Activated T-cell treated with anti-CD3 and anti-CD28 coated beads for 1 hour (primary cell): ENCODE data around the gene MYO15A.
A peak's percentile ranks its signal among the peaks of the same experiment; 100 is the strongest.
"Not testable (repeated sequence)": the region's sequence is repeated elsewhere in the genome, so short reads cannot be mapped to it uniquely, and the experiment has no call there.

Experiments
- DNase-seq: peaks from one replicate; pipeline ENCODE4 v3.0.0-alpha.2; 2020; ENCODE audit warnings: low read depth

Gene MYO15A

DNA sequence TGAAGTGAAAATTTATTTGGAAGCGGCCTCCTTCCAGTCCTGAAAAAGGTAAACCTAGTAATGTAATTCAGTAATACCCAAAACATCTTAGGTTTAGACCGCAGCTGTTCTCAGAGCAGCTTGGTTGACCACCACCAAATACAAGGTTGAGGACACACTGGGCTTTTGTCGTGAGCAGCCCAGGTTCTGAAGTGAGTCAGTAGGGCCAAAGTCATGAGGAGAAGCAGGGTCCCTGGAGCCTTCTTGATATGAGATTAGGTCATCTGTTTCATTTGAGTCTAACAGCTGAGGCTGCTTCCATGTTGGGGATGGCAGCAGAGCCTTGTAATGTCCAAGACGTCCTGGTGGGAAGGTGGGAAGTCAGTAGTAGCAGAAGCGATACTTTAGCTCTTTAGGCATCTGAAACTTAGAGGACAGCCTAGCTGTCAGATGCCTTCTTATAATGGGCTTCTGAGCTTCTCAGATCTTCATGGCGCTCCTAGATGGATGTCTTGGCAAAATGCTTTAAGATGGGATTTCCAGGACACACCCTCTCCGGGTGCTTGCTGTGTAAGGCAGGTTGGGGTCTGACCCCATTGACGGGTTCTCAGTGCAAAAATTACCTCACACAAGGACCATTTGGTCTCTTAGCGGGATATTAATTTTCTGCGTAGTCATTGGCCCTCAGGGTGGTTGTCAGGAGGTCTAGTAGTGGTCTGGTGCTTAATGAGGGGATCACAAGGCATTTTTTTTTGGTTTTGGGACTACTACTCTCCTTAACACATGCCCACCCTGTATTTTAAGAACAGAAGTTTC is 77.5 kb downstream of the MYO15A start:
- no peak for DNase-seq

DNA sequence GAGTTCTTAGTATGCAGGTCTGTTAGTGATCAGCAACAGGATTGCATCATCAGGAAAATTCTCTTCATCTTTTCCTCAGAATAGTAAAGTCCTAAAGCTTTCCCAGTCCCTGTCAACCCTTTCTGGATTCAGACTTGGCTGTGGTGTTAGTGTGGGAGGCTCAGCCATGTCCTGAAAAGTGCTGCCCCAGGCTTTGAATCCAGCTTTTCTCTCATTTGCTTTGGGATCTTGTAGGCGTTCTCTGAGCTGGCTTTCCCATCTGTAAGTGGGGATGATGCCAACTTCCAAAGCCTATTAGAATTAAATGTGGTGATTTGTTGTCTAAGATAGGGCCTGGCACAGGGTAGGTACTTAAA is 78.0 kb downstream of the MYO15A start:
- no peak for DNase-seq

DNA sequence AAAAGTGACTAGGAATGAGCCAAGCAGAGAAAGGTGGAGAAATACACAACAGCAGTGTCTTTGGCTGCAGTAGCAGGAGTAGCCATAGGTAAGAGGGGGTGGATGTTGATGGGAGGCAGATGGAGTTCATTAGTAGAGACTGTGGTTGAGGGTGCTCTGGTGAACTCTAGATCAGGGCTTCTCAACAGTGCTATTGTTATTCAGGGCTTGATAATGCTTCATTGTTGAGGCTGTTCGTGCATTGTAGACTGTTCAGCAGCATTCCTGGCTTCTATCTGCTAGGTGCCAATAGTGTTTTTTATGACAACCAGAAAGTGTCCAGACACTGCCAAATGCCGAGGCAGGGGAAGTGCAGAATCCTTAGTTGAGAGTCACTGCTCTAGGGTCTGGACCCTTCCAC is 78.7 kb downstream of the MYO15A start:
- DNase-seq: no peak

DNA sequence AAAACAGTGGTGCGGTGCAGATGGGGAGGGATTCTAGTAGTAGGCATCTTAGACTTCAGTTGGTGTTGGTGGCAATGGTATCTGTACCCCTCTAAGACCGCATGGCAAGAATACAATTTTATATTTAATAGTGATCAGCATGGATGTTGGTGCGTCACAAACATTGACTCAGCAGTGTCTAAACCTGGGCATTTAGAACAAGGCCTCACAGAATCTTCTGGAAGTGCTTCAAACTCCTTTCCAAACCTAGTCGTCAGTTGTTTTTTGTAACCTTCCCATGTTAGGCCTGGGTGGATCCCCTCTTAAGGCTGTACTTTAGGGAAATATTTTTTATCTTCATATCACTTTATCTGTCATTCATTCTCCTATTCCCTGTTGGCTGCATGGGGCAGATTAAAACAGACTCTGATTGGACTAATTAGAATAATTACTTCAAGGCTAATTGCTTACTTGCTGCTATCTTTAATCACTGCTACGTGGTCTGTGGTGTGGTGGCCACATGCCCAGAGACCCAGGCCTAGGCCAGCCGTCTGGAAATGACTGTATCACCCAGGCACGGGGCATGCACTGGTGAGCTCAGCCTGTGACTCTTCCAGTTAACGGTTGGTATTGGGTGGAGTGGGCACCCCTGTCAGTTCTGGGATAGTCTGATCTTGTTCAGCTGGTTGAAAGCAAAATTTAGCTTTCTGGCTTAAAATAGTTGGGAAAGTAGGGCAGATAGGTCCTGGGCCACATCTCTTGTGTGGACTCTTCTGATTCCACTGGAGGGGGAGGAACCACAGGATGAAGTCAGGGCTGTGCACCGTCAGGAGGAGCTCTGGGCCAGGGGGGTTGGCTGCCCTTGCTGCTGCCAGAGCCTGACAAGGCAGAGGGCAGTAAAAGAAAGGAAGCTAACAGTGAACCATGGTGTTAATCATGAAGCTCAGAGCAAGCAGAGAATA is 79.5 kb downstream of the MYO15A start:
- no peak for DNase-seq

DNA sequence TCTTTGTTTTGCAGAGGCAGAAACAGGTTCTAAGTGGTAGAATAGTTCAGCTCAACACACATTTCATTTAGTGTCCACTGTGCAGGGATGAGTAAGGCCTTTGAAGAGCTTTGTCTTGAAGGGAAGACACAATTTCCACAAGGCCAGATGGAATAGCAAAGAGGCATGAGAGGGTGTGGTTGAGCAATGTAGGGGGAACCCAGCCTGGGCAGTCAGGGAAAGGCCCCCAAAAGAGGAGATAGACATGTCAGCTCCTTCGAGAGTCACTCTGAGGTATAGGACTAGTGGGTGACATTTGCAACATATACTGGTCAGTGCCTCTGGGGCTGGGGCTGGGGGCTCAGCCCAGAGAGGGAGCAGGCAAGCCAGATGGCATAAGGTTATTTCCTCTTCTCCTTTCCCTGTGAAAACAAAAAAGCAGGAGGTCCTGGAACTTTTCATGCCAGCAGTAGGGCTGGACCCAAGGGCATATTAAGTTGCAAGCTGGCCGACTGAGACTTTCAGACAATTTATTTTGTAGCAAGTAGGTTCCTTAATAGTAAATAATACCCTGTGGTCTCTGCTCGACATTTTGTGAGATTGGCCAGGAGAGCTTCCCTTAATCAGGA is 82.2 kb downstream of the MYO15A start:
- no peak for DNase-seq

DNA sequence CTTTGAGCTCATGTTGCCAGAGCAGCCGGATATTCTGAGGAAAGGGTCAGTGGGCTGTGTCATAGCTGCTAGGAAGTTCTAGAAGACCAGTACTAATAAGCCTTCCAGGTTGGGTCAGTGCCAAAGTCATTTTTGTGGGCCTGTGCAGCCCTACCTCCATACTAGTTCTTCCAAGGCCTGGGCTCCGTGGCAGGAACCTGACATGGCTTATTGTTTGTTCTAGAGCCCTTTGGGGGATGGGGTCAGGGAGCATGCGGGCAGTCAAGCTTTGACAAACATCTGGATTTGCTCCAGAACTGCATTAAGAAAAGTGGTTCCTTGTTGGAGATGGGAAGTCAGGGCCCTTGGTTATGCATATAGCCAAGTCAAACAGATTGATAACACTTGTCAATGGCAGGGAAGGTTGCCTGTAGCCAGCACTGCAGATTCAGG is 82.7 kb downstream of the MYO15A start:
- DNase-seq: no peak

DNA sequence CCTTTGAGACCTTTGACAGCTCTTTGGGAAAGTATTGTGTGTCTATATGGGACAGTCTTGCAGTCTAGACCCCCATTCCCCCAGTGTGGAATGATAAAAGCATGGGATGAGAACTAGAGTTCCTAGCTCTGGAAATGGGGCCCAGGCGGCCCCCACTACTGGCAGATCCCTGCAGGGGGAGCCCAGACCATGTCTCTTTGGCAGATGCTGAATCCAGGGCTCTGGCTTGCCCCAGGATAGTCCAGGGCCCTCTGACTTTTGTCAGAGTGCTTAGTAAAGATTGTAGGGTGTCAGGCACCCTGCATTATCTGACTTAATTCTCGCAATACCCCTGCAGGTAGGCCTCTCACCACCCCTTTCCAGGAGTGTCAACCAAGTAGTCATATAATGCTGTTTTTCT is 83.4 kb downstream of the MYO15A start:
- DNase-seq: no peak

DNA sequence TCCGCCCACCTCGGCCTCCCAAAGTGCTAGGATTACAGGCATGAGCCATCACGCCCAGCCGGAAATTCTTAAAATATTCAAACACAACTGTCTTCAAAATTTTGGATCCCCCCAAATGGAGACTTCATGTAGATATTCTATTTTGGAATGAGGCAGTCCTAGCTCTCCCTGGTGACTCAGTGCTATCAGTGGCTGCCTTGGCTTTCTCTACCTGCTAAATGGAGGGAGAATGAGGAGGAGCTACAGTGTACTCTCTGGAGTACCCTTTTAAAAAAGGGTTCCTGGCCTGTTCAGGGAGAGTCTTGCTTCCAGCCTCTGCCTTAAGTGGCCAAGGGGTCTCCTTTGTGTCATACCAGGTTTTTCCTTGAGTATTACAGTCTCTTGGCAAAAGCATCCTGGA is 85.8 kb downstream of the MYO15A start:
- DNase-seq: no peak

DNA sequence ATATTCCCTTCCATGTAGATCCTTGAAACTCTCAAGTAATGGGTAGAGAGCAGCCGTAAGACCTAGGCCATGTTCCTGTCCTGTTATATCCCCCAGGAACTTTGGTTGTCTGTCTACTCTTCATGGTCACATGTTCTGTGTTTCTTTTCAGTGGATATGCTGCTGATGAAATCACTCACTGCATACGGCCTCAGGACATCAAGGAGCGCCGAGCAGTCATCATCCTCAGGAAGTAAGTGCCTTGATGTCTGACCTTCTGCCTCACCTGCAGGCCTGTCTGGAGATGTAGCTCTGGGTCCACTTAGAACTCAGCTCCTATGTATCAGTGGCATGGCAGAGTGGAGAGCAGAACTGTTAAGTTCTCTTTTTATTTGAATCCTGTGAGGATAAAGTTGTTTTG is 86.2 kb downstream of the MYO15A start:
- DNase-seq: no peak

DNA sequence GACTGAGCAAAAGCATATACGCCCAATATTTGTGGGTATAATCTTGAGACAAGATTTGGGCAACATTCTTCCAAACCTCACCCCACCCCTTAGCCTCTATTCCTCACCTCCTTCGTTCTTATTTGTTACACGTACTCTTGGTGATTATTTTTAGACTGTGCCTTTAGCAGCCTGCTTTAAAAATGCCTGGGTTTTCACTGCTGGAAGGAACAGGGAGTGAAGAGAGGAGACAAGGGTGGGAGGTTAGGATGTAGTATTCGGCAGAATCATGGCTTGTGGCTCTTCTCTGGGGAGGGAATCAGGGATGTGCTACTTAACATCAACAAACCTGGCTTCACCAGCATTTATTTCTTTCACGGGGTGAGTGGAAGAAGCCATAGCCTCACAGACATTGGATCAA is 86.7 kb downstream of the MYO15A start:
- no peak for DNase-seq

DNA sequence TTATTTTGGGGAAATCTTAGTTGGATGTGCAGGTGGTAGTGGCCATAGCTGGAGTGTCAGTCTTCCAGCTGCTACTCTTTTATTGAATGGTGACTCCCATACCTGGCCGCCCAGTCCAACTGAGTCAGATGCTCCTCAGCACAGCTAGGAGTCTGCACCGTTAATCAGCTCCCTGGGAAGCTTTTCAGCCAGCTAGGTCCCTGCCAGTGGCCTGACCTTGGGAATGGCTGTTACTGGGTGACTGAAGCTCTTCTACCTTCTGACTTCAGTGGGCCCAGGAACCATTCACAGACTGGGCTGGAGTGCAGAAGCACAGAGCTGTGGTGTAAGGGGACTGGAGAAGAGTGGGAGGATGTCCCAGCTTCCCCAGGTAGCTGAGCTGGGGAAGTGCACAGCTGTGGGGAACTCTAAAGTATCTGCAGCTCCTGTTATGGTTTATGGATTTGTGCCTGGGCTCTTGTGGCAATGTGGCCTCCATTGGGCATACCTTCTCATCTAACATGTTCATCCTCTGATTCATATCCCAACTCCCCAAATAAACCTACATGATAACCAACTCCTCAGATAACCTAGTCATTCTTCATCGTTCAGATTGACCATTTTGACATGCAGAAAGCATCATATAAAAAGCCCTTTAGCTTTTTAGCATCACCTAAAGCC is 89.1 kb downstream of the MYO15A start:
- DNase-seq: no peak

DNA sequence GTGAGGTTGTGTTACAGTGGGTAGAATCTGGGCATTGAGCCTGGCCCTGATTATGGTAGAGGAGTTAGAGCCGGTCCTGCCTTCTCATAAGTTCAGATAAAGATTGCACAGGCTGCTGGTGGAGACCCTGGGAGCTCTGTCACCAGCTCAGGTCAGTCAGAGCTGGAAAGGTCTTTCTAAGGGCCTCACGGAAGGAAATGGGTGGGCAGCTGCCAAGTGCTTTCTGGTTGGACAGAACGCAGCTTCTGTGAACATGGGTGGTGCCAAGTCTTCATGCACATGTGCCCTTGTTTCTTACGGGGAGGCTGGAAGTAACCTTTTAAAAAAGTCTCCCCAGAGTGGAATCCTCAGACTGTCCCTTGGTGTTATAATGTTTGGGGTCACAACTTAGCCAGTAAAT is 90.0 kb downstream of the MYO15A start:
- no peak for DNase-seq

DNA sequence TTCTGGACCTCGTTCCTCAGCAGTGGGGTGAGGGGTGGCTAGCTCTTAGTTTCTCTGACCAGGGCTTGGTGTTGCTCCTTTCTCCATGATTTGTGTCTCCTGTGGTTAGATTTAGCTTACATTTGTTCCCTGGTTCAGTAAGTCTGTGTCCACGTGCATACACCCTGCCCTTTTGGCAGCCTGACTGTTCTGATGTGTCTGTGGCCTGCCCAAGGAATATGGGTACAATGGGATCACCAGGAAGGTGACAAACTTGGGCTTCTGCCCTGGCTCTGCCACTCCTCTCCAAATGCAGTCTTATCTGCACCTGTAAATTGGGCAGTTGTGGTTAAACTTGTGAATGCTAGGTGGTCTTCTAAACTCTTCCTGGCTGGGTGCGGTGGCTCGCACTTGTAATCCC is 92.6 kb downstream of the MYO15A start:
- DNase-seq: no peak

DNA sequence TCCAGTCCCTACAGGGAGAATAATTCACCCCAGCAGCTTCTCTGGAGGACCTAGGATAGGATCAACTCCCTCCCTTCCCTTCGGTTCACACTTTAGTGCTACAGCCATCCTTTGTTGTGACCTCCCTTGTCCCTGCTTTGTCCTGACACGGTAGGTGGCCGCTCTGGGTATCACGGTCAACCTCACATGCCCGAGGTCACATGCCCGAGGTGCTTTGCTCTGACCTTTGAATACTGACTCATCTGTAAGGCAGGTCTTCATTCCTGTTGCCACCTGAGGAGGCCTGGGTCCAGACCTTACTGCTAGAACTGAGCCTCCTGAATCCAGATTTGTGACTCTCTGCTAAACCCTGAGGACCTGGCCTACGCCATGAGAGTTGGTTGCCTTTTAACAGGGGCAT is 94.8 kb downstream of the MYO15A start:
- DNase-seq: no peak

DNA sequence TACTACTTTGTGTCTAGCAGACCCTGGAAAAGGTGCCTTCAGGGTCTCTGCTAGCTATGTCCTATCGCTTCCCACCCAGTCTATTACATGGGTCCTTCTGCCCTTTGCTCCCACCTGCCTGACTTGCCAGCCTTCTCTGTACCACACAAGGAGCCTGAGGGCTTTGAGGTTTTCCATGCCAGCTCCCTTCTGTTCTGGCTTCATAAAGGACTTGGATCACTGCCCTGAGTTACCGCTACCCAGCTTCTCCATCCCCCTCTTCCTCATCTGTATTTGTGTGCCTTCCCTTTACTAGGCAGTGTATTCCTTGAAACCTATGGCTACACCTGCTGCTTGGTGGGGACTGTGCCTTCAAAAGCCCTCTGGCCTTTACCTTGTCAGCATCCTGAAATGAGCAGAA is 97.3 kb downstream of the MYO15A start:
- DNase-seq: no peak

DNA sequence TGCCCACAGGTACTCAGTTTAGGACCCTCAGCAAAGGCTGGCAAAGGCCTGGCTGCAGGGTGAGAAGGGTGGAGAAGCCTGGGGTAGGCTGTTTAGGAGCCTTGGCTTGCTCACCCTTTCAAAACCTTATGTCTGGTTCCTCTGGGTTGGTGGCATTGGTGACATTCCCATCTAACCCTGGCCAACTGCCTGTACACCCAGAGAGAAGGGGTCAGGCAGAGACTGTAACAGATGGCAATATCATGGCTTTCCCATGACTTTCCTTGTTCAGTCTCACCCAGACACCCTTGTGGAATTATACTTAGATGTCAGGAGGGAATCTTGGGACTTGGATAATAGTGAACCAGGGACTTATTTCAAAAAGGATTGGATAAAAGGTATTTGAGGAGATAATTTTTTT is 98.4 kb downstream of the MYO15A start:
- DNase-seq: no peak

DNA sequence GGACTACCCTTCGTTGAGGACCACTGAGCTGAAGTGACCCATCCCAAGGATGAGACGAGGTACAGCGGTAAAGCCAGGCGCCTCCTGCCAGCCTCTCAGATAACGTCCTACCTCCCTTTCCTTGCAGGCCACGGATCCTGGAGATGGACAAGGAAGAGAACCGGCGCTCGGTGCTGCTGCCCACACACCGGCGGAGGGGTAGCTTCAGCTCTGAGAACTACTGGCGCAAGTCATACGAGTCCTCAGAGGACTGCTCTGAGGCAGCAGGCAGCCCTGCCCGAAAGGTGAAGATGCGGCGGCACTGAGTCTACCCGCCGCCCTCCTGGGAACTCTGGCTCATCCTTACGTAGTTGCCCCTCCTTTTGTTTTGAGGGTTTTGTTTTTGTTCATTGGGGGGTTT is 99.5 kb downstream of the MYO15A start:
- DNase-seq: no peak

DNA sequence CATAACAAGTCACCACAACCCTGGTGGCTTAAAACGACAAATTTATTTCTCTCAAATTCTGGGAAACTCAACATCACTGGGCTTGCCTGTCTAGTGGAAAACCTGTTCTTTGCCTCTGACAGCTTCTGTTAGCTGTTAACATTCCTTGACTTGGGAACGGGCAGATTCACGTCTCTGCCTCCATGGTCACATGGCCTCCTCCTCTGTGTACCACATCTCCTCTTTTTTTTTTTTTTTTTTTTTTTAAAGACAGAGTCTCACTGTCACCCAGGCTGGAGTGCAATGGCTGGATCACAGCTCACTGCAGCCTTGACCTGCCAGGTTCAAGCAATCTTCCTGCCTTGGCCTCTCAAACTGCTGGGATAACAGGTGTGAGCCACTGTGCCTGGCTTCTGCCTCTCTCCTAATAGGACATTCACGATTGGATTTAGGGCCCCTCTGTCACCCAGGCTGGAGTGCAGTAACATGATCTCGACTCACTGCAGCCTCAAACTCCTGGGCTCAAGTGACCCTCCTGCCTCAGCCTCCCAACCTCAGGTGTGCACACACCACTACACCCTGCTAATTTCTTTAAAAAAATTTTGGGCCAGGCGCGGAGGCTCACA is 105.2 kb downstream of the MYO15A start:
- no peak for DNase-seq

DNA sequence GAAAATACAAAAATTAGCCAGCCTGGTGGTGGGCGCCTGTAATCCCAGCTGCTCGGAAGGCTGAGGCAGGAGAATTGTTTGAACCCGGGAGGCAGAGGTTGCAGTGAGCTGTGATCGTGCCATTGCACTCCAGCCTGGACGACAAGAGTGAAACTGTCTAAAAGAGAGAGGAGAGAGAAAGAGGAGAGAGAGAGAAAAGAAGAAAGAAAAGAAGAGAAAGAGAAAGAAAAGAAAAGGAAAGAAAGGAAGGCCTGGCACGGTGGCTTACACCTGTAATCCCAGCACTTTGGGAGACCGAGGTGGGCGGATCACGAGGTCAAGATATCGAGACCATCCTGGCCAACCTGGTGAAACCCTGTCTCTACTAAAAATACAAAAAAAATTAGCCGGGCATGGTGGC is 108.3 kb downstream of the MYO15A start:
- not testable (repeated sequence) for DNase-seq

DNA sequence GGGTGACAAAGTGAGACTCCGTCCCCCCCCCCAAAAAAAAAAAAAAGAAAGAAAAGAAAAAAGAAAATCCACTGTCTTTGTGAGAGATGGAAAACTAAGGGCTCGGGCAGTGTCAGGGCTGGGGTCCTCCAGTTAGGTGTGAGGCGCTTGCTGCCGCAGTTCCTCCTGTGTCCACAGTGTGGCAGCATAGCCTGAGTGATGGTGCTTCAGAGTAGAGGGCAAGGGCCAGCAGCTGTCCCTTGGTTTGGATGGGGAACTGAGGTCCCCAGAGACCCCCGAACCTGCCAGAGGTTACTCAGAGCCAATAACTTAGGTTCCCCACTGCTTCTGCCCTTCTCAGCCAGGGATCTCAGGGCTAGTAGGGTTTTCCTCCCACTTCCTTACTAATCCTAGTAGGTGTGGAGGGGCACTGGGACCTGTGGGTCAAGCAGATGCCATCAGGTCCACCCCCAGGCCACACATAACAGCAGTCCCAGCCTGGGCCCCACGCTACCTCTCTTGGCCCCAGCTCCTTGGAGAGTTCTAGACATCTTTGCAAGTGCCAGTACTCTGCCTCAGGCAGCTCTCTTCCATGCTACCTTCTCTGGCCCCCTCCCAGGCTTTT is 109.0 kb downstream of the MYO15A start:
- peak; percentile 60 for DNase-seq

DNA sequence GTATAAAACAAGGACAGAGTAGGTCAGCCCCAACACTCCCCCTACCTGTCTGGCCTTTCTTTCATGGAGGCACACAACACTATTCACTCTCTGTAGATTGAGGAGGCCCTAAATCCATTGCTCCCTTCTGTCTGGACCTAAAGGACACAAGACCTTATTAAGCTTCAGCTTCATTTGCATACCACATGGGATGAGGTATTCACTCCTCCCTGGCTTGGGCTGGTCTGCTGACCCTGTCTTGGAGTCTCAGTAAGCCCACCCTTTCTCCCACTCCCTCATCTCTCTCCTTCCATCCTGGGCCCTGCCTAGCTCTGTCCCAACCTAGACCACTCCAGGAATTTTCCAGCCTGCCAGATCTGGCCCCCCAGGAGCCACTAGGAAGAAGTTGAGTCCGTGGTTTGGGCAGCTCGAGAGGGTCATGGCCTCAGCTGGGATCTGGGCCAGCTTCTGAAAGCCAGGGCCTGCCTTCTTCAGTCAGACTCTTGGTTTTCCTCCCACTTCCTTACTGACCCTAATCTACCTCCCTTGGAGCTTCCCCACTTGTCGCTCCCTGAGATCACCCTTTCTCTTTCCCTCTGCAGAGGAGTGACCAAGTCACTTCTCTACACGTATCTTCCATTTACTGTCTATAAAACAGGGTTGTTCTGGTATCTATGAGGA is 110.3 kb downstream of the MYO15A start:
- no peak for DNase-seq
